ENCODE data around the gene HS3ST4.
"Not testable (repeated sequence)": the region's sequence is repeated elsewhere in the genome, so short reads cannot be mapped to it uniquely, and the experiment has no call there.

Gene HS3ST4

DNA sequence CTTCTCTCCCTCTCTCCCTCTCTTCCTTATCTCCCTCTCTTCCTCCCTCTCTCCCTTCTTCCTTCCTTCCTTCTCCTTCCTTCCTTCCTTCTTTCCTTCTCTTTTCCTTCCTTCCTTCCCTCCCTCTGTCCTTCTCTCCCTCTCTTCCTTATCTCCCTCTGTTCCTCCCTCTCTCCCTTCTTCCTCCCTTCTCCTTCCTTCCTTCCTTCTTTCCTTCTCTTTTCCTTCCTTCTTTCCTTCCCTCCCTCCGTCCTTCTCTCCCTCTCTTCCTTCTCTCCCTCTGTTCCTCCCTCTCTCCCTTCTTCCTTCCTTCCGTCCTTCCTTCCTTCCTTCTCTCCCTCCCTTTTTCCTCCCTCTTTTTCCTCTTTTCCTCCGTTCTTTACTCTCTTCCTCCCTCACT lies 38.6 kb downstream of the HS3ST4 start:
- no peak for DNase-seq (ENCODE audit: low spot score)

DNA sequence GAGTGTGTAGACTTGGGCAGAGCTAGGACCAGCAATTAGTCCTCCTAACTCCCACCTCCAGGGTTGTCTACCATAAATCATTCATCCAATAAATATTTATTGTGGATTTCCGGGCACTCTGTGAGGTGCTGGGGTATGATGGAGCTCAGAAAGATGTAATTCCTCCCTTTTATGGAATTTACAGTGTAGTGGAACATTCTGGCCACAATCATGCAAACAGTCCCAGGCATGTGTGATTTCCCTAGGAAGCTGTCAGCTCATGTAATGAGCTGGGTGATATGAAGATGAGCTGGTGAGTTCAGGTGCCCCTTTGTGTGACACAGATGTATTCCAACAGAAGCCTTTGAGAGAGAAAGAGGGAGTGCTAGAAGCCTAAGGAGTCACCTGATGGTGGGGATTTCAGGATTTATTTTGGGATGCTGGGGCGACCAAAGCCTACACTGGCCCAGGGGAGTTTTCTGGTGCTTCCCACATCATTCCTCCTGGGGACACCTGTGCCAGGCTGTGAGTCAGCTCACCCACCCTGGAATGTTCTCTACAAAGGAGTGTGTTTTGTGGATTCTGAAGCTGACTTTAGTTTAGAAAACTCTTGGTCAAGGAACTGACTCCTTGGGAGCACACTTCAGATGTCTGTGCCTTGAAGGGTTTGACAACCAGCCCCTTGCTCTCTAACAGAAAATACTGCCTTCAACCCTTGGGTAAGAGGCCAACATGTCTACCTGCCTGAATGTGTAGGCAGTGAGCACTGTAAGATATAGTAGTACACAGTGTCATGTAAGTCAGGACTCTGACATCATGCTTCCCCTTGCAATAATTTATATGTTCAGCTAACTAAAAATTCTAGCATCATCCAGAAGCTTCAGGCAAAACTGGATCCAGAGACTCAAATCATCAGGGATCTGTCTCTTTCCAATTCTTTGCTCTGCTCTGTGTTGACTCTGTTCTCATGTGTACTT lies 42.9 kb downstream of the HS3ST4 start:
- DNase-seq (ENCODE audit: low spot score), result no peak

DNA sequence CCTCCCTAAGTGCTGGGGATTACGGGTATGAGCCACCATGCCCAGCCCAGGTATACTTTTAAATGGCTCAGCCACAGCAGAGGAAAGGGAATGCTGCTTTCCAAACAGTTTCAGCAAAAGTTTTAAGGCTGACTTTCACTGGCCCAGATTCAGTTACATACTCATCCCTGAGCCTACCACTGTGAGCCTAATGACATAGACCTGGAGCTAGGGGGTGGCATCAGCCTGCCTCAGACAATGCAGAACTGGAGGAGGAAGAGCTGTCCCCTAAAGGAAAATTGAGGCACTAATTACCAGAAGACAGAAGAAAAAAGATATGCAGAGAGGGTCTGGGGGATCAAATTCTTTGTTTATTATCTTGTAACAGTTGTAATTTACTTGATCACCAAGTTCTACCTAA lies 43.9 kb downstream of the HS3ST4 start:
- DNase-seq (ENCODE audit: low spot score), result no peak

DNA sequence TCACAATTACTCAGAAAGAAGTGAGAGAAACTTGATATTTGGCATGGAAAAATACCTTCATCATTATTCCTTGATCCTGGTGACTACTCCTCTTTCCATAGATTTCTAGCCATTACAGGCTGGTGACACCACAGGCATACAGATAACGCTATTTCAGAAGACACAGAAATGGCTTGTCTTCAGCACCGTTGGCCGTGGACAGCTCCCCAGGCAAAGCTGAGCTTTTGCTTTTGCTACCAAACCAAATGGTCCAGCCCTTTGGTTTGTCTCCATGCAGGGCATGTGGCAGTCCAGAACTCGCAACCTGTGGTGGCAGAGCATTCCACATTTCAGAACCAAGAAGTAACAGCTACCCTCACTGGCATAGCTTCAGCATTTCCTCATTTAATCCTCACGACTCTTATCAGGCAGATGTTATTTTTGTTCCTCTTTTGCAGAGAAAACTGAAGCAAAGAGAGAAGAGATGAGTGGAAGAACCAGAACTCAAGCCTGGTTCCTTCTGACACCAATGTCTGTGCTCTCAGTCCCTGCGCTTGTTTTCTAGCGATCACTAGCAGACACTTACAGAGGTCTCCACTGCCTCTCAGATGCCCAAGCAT lies 55.5 kb downstream of the HS3ST4 start:
- DNase-seq (ENCODE audit: low spot score), result no peak

DNA sequence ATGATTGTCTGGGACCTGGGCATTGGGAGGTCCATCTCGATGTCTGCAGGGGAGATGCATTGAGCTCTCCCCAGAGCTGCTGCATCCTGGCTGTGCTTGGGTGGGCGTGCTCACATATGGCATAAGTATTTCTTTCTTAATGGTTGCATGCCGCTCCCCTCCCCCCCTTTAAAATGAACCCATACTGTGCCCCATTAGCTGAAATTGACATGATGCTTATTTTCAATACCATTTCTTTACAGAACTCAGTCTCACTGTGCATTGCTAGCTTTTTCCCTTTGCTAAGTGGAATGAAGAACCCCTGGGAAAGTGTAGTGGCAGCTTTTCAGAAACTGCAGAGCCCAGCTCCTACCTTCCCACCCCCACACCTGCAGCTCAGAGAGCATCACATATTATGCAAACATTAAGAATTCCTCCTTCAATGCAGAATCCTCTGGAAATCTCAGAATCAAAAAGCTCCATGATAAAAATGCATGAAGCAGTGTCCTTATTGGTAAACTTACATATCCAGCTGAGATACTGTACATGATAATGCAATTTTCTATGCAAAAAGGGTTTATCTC lies 56.4 kb downstream of the HS3ST4 start:
- DNase-seq (ENCODE audit: low spot score), result no peak

DNA sequence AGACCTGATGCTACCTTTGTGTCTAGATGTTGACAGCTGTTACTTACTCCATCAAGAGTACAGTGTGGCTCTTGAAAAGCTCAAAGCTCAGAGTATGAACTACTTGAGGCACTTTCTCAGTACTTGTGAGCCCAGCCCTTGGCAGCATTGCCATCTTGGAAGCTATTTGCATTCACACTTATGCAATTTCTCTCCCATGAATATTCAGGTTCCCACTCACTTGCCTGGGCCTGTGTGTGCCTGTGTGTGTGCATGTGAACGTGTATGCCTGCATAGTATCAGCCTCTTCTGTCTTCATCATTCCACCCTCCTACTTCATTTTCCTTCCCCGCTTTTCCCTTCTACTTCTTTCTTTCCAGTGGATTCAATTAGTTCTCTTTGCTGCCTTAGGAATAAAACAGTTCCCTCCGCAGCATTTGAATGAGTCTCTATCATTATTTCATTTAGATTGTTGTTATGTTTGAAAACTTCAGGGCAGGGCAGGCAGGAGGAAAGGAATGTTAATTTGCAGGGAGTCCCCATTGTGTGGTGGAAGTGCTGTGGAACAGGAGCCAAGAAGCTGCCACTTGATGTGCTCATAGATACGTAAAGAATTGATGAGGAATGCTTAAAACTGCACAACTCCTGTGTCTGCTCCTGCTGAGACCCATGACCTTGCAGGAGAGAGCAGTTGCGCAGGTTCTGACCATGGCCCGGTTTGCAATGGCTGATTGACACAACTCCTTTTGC lies 58.9 kb downstream of the HS3ST4 start:
- no peak for DNase-seq (ENCODE audit: low spot score)

DNA sequence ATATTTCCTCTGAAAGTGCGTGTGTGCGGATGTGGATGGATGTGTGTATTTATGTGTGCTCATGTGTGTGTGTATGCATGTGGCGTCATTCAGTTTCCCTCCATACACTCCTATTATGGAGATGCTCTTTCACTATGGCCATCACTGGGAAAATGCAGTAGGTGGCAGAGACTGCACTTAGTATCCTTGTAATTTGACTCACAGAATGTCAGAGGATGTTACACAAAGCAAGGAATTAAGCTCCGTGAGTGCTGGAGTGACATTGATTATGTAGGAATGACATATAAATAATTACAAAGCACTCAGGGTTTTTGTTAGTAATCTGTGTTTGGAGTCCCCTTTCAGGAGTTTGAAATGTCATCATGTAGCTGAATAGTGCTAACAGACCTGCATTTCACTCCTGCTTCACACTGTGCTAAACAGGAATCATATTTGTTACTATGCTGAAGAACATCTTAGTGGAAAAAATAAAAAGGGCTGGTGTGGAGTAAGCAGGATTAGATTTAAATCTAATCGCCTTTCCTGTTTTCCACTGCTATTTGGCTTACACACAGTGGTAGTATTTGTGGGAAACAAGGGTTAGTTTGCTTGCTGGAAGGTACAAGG lies 59.6 kb downstream of the HS3ST4 start:
- DNase-seq (ENCODE audit: low spot score), result no peak

DNA sequence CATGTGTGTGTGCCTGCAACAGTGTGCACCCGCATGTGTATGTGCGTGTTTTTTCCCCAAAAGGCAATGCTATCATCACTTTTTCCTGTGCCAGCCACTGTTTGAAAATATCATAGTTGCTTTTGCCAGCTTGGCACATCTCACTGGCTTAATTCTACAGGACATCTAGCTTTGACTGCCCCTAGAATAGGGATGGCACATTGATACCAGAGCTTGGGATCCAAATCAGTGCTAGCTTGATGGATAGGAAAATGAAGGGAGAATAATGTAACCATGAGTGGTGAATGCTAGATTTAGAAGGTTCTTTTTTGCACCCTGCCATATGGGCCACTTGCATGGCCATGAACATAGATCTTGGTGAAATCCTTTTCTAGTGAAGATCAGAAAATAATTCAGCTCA lies 72.7 kb downstream of the HS3ST4 start:
- no peak for DNase-seq (ENCODE audit: low spot score)

DNA sequence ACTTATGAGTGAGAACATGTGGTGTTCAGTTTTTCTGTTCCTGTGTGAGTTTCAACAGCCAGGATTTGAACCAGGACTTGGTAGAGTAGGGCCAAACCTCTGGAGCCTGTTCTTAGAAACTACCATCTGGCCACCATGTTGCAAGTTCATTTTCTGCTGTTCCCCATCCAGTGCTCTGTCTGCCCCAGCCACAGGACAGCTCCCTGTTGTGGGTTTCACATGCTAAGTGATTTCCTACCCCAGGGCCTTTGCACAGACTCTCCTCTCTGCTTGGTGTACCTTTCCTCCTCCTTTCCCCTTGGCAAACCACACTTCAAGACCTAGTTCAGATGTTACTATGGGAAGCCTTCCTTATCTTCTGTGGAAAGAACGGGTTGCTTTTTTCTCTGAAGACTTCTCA lies 79.5 kb downstream of the HS3ST4 start:
- DNase-seq (ENCODE audit: low spot score), result no peak

DNA sequence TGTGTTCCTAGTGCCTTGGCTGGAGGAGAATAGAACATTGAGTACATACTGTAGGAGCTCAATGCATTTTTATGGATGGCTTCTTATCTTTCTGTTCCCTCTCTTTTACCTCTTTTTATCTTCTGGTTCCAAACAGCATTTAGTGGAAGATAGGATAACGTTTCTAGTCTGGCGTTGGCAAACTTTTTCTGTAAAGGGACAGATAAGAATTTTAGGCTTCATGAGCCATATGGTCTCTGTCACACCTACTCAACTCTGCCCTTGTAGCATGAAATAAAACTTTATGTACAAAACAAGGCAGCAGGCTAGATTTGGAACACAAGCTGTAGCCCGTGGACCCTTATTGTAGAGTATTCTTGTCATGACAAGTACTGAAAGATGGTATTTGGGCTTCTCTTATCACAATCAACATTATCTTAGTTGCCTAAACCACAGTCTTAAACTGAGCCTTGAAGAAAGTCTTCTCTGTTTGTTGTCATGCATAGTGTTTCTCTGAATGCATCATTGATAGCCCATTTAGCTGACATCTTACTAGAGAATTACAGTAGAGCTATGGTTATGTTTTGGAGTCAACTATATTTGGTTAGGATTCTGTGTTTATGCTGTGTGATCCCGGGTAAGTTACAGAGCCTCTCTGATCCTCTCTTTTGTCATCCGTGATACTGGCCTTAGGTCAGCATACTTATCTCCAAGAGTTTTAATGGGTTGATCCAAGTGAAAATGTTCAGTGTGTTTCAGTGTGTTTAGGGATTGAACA lies 80.2 kb downstream of the HS3ST4 start:
- no peak for DNase-seq (ENCODE audit: low spot score)

DNA sequence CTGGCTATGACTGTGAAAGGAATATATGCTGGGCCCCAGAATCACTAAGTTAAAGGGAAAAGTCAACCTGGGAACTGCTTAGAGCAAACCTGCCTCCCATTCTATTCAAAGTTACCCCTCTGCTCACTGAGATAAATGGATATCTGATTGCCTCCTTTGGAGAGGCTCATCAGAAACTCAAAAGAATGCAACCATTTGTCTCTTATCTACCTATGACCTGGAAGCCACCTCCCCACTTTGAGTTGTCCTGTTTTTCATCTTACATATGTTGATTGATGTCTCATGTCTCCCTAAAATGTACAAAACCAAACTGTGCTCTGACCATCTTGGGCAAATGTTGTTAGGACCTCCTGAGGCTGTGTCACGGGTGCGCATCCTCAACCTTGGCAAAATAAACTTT lies 84.5 kb downstream of the HS3ST4 start:
- DNase-seq (ENCODE audit: low spot score), result not testable (repeated sequence)

DNA sequence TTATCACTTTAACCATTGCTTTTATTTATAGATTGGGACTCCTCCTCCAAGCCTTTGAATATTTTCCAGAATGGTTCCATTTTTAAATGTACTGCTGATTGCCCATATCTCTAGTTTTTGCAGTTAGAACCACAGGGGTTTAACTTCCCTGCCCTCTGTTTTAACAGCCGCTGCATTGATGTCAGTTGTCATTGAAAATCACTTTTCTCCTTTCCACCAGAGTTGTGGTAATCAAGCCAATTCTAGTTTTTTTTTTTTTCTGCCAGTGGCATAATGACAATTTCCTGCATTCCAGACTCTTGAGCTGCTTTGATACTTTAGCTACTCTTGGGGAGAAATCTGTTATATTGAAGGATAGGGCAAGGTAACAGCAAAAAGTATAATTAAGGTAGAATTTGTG lies 91.5 kb downstream of the HS3ST4 start:
- no peak for DNase-seq (ENCODE audit: low spot score)

DNA sequence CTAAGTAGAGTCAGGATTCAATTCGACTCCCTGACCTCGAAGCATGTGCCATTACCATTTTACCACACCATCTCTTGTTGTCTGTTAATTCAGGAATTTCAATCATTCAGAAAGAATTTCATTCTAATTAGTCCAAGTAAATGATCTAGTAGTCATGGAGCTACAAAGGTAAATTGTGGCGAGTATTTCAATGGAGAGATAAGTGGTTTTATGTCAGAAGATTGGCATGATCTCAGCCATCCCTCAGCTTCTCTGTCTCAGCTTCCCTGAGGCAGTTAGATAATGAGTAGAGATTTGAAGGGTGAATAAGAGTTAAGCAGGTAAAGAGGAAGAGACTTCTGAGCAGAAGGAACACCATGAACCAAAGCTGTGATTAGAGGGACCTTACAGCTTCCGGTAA lies 93.6 kb downstream of the HS3ST4 start:
- DNase-seq (ENCODE audit: low spot score), result no peak

DNA sequence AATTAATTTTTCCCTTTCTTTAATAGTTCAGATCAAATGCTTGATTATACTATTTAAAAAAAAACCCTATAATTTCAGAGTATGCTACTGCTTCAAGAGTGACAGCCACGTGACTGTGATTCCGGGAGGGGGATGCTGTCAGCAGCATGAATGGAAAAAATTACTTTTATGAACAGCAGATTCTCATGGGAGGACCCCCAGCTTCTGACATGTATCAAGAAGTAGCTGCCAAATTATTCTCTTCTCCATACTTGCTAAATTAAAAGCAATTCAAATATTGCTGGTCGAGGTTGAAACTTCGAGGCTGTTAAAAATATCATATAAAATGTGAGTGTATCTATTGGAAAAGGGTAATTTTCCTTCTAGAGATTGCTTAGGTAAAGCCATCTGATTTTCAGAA lies 95.0 kb downstream of the HS3ST4 start:
- no peak for DNase-seq (ENCODE audit: low spot score)

DNA sequence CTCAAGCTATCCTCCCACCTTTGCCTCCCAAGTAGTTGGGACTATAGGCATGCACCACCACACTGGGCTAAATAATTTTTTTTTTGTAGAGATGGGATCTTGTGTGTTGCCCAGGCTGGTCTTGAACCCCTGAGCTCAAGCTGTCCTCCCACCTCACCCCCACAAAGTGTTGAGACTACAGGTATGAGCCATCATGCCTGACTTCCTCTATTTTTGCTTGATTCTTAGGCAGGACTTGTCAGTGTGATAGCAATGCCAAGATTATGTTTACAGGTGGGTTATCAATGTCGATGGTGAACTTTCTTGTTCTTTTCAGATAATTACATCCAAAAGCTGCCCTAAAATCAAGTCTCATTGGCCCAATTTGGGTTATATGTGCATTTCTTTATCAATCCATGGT lies 96.9 kb downstream of the HS3ST4 start:
- DNase-seq (ENCODE audit: low spot score), result no peak

DNA sequence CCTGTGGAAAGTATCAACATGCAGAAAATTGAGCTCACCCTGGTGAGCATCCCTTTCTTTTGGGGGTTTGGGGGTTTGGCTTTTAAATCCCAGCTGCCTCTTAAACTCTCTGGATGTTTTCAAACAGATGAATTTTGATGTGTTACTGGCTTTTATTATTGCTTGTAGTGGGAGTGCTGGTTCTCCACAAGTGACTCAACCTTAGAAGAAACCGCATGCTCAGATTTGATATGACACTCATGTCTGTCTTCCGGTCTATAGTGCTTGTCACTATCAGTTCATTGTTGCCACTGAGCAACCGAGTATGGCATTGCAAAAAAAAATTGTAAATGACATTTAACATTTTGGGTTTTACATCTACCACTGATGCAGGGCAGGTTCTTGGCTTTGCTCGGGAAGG lies 104.5 kb downstream of the HS3ST4 start:
- DNase-seq (ENCODE audit: low spot score), result no peak

DNA sequence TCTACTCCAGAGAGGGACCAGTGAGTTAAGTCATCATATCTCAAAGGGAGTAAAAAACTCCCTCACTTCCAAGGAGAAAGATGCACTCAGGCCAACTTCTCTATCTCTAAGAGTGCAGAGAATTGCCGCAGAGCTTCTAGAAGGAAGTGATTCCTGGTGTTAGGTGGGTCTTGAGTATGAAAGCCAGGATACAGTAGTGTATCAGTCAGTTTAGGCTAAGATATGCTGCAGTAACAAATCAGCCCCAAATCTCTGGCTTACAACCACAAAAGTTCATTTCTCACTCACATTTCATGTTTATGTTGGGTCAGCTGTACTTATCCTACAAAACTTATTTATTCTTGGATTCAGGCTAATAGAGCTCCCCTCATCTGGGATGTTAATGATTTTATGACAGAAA lies 106.3 kb downstream of the HS3ST4 start:
- no peak for DNase-seq (ENCODE audit: low spot score)

DNA sequence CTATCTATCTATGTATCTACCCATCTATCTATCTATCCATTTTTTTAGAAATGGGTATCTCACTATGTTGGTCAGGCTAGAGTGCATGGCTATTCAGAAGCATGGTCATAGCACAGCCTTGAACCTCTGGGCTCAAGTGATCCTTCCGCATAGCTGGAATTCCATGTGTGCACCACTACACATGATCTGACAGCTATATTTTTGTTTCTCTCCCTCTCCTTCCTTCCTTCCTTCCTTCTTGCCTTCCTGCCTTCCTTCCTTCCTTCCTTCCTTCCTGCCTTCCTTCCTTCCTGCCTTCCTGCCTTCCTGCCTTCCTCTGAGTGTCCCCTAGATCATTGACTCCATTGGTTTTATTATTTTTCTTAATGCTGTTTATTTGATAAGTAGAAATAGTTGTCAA lies 108.1 kb downstream of the HS3ST4 start:
- DNase-seq (ENCODE audit: low spot score), result no peak

DNA sequence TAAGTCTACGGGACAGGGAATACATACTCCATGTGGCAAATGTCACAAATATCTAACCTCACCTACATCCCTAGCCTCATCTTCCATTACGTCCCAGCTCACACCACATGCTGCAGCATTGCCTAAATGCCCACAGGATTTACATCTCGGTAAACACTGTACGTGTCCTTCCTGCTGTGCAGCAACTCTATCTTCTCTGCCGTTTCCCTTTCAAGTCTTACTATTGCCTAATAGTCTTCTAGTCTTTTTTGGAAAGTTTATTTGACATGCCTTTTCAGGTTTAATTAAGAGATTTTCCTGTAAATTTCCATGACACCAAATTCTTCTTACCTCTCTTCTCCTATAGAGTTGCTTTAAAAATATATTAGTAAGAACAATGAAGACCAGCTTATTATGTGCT lies 120.5 kb downstream of the HS3ST4 start:
- no peak for DNase-seq (ENCODE audit: low spot score)

DNA sequence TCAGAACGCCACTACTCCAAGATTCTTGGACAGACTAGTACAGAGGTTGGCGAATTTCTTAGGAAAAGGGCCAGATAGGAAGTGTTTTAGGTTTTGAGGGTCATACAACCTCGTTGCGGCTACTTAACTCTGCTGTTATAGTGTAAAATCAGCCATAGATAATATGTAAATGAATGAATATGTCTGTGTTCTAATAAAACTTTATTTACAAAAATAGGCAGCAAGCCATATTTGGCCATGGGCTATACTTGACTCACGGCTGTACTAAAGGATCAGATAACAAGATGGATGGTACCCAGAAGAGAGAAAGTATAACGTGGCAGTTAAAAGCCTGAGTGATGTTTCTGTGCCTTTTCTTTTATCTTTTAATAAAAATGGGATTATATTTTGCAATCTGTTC lies 125.5 kb downstream of the HS3ST4 start:
- DNase-seq (ENCODE audit: low spot score), result no peak

DNA sequence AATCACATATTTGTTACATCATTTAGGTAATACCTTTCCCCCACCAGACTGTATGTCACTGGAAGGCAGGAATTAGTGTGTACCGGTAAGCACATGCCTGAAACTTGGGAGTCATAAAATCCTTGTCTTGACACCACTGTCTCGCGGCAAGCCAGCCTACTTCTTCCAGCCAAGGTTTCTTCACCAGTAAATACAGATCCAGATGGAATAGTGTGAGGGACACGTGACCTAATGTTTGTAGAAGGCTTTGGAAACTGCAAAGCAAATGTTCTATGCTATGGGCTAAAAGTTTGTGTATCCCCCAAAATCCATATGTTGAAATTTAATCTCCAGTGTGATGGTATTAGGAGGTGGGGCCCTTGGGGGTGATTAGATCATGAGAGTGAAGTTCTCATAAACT lies 126.1 kb downstream of the HS3ST4 start:
- DNase-seq (ENCODE audit: low spot score), result no peak

Measured in SK-N-DZ (cell line).